ENCODE measurements around the gene LPP.

DNA sequence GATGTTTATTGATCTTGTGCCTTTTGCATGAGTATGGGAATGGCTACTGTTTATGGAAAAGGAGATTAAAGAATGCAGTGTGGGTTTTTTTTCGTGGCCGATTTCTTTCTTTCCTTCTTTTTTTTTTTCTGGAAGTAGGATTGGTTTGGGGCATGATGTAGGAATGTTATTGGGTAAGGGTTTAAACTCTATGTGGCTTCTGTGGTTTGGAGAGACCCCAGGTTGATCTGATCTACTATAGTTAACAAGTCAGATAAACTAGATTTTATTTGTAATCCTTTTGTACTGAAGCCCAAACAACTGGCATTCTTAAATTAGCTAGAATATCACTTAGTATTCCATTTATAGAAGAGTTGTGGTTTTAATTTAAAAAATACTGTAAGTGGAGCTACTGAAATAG lies 304.8 kb downstream of the LPP start:
- TF ChIP-seq POLR2A (IDR thresholded peaks at IDR 0.05; ENCODE audit: low read depth, low read length), result no peak
- no peak for TF ChIP-seq POLR2AphosphoS5 (IDR thresholded peaks at IDR 0.05; ENCODE audit: low read depth, low read length)
- no peak for TF ChIP-seq TAF1 (IDR thresholded peaks at IDR 0.05; ENCODE audit: low read depth, low read length)
- TF ChIP-seq POU2F2 (IDR thresholded peaks at IDR 0.05; ENCODE audit: low read depth, low read length), result no peak
- TF ChIP-seq SPI1 (IDR thresholded peaks at IDR 0.05; ENCODE audit: low read depth, low read length), result no peak

Measured in GM12891 (cell line).